ENCODE data around the gene RPGRIP1.

DNA sequence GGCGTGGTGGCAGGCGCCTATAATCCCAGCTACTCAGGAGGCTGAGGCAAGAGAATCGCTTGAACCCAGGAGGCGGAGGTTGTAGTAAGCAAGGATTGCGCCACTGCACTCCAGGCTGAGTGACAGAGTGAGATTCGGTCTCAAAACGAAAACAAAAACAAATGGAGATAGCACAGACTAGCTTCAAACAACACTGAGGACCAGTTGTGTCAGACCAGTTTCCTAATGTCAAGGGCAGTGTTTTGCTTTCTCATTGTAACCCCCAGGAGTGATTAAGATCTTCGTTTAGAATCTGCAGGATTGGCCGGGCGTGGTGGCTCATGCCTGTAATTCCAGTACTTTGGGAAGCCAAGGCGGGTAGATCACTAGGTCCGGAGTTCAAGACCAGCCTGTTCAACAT lies 18.5 kb downstream of the RPGRIP1 start:
- TF ChIP-seq, protein P1, sequence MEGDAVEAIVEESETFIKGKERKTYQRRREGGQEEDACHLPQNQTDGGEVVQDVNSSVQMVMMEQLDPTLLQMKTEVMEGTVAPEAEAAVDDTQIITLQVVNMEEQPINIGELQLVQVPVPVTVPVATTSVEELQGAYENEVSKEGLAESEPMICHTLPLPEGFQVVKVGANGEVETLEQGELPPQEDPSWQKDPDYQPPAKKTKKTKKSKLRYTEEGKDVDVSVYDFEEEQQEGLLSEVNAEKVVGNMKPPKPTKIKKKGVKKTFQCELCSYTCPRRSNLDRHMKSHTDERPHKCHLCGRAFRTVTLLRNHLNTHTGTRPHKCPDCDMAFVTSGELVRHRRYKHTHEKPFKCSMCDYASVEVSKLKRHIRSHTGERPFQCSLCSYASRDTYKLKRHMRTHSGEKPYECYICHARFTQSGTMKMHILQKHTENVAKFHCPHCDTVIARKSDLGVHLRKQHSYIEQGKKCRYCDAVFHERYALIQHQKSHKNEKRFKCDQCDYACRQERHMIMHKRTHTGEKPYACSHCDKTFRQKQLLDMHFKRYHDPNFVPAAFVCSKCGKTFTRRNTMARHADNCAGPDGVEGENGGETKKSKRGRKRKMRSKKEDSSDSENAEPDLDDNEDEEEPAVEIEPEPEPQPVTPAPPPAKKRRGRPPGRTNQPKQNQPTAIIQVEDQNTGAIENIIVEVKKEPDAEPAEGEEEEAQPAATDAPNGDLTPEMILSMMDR (IDR thresholded peaks at IDR 0.05) = no peak
- TF ChIP-seq POLR2AphosphoS5 (IDR thresholded peaks at IDR 0.05) = no peak

Data from esophagus muscularis mucosa (tissue), 3 donors.